HEK293 (cell line): ENCODE measurements around the gene METTL26.

Experiments
- ZNF10 ChIP-seq: fragments of 450-650 bp; formaldehyde crosslinking; IDR thresholded peaks from 2 replicates; pipeline ENCODE4 v1.5.1; 2017; ENCODE audit warnings: missing biosample characterization, missing genetic modification characterization
- ZNF248 ChIP-seq: fragments of 450-650 bp; formaldehyde crosslinking; IDR thresholded peaks from 2 replicates; pipeline ENCODE4 v1.5.1; 2017; ENCODE audit warnings: missing biosample characterization, missing genetic modification characterization
- ZNF629 ChIP-seq: fragments of 450-650 bp; formaldehyde crosslinking; IDR thresholded peaks from 2 replicates; pipeline ENCODE4 v1.5.1; 2017; ENCODE audit warnings: missing biosample characterization, missing genetic modification characterization
- ZNF747 ChIP-seq: fragments of 450-650 bp; formaldehyde crosslinking; IDR thresholded peaks from 2 replicates; pipeline ENCODE4 v1.5.1; 2016; ENCODE audit warnings: missing biosample characterization, missing genetic modification characterization
- TF ChIP-seq, protein P1 (sequence below): fragments of 450-650 bp; formaldehyde crosslinking; IDR thresholded peaks from 2 replicates; pipeline ENCODE4 v1.5.1; 2017; ENCODE audit warnings: missing biosample characterization, mild to moderate bottlenecking, missing genetic modification characterization, moderate library complexity
- TF ChIP-seq, protein P2 (sequence below): fragments of 450-650 bp; formaldehyde crosslinking; IDR thresholded peaks from 2 replicates; pipeline ENCODE4 v1.5.1; 2016; ENCODE audit warnings: missing biosample characterization, missing genetic modification characterization
- TF ChIP-seq, protein P3 (sequence below): fragments of 450-650 bp; formaldehyde crosslinking; IDR thresholded peaks from 2 replicates; pipeline ENCODE4 v1.5.1; 2016; ENCODE audit warnings: missing biosample characterization, missing genetic modification characterization

DNA sequence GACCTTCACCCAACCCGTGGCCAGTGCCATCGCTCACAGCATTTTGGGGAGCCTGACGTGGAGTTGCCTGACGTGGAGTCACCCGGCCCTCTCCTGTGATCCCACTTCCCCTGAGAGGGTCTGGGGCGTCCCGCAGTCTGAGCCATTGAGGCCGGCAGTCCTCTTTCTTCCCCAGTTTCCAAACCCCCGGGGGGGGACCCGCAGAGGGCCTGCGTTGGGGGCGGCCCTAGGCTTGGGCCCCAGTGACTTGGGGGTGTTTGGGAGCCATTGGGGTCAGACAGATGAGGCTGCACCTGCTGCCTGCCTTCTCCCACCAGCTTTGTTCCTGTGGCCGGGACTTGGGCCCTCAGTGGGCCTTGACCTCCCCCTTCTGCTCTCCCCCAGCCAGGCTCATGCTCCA lies 33.6 kb upstream of the METTL26 start:
- TF ChIP-seq ZNF248 (no peak), ZNF747 (tag by site-specific recombination) (no peak), ZNF629 (tag by site-specific recombination) (no peak), ZNF10 (tag by site-specific recombination) (no peak)
- TF ChIP-seq, protein P1, sequence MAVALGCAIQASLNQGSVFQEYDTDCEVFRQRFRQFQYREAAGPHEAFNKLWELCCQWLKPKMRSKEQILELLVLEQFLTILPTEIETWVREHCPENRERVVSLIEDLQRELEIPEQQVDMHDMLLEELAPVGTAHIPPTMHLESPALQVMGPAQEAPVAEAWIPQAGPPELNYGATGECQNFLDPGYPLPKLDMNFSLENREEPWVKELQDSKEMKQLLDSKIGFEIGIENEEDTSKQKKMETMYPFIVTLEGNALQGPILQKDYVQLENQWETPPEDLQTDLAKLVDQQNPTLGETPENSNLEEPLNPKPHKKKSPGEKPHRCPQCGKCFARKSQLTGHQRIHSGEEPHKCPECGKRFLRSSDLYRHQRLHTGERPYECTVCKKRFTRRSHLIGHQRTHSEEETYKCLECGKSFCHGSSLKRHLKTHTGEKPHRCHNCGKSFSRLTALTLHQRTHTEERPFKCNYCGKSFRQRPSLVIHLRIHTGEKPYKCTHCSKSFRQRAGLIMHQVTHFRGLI (tag by site-specific recombination), result no peak
- TF ChIP-seq, protein P2, sequence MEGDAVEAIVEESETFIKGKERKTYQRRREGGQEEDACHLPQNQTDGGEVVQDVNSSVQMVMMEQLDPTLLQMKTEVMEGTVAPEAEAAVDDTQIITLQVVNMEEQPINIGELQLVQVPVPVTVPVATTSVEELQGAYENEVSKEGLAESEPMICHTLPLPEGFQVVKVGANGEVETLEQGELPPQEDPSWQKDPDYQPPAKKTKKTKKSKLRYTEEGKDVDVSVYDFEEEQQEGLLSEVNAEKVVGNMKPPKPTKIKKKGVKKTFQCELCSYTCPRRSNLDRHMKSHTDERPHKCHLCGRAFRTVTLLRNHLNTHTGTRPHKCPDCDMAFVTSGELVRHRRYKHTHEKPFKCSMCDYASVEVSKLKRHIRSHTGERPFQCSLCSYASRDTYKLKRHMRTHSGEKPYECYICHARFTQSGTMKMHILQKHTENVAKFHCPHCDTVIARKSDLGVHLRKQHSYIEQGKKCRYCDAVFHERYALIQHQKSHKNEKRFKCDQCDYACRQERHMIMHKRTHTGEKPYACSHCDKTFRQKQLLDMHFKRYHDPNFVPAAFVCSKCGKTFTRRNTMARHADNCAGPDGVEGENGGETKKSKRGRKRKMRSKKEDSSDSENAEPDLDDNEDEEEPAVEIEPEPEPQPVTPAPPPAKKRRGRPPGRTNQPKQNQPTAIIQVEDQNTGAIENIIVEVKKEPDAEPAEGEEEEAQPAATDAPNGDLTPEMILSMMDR (tag by site-specific recombination), result no peak
- TF ChIP-seq, protein P3, sequence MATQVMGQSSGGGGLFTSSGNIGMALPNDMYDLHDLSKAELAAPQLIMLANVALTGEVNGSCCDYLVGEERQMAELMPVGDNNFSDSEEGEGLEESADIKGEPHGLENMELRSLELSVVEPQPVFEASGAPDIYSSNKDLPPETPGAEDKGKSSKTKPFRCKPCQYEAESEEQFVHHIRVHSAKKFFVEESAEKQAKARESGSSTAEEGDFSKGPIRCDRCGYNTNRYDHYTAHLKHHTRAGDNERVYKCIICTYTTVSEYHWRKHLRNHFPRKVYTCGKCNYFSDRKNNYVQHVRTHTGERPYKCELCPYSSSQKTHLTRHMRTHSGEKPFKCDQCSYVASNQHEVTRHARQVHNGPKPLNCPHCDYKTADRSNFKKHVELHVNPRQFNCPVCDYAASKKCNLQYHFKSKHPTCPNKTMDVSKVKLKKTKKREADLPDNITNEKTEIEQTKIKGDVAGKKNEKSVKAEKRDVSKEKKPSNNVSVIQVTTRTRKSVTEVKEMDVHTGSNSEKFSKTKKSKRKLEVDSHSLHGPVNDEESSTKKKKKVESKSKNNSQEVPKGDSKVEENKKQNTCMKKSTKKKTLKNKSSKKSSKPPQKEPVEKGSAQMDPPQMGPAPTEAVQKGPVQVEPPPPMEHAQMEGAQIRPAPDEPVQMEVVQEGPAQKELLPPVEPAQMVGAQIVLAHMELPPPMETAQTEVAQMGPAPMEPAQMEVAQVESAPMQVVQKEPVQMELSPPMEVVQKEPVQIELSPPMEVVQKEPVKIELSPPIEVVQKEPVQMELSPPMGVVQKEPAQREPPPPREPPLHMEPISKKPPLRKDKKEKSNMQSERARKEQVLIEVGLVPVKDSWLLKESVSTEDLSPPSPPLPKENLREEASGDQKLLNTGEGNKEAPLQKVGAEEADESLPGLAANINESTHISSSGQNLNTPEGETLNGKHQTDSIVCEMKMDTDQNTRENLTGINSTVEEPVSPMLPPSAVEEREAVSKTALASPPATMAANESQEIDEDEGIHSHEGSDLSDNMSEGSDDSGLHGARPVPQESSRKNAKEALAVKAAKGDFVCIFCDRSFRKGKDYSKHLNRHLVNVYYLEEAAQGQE (tag by site-specific recombination), result no peak
